HG03103 (cell line): ENCODE data around the gene DNAH17.

ENCODE experiments used
- ATAC-seq: cut with Tn5 transposase; IDR thresholded peaks from one replicate; pipeline ENCODE4 v1.9.1; 2021; ENCODE audit warnings: low read depth; ENCODE audit not compliant: unreplicated experiment

DNAH17 gene

DNA sequence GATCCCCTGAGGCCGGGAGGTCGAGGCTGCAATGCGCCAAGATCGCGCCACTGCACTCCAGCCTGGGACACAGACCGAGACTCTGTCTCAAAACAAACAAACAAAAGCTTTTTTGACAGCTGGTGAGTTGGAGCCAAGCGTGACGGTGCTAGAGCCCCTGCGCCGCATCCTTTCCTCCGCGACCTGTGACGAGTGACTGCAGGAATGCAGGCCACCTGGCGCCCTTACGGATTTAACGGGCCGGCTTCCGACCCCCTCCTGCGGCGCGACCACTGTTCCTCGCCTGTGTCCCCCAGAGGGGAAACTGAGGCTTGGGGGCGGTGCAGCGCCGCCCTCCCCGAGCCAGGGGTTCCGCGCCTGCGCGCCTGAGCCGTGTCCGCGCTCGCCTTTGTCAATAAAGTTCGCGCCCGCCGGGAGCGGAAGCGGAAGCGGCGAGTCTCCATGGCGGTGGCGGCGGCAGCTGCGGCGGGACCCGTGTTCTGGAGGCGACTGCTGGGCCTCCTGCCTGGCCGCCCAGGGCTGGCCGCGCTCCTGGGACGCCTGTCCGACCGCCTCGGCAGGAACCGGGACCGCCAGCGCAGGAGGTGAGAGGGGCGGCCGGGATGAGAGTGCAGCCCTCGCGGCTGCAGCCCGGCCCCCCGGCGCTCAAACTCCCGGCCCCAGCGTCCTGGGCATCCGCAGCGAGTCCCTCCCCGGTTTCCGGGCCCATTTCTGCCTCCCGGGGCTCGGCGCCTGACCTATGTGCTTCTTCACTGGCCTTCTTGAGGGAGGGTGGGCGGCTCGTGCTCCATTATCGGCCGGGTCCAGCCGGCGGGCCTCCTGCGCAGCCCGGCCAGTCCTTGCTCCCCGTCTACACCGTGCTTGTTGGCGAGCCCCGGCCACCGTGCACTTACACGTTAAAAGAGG lies 198.7 kb downstream of the DNAH17 start, which contains the start of gene PGS1:
Gene PGS1 (plus strand): TSS at position 425 of the 906 bp plus-strand sequence. CDS start 17 bp downstream, at position 442.
- no peak for ATAC-seq

- ATAC-seq: no peak
These were observed 199.4 kb downstream of the DNAH17 start for GRCh38 chr17:78377858-78378224.

DNA sequence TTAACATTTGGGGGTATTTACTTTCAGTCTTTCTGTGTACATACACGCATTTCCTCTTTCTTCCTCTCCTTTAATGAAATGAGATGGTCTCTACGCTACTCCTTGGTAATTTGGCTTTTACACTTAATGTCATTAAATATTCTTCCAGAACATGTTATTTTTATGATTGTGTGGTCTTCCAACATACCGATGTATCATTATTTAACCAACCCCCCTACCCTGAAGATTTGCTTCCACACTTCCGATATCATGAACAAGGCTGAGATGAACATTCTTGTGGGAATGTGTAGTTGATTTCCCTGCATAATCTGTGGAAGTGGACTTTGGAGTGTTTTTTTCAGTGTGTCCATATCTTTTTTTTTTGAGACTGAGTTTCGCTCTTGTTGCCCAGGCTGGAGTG lies 201.0 kb downstream of the DNAH17 start:
- ATAC-seq: no peak

- no peak for ATAC-seq
These were observed 201.6 kb downstream of the DNAH17 start for GRCh38 chr17:78375401-78376151.

DNA sequence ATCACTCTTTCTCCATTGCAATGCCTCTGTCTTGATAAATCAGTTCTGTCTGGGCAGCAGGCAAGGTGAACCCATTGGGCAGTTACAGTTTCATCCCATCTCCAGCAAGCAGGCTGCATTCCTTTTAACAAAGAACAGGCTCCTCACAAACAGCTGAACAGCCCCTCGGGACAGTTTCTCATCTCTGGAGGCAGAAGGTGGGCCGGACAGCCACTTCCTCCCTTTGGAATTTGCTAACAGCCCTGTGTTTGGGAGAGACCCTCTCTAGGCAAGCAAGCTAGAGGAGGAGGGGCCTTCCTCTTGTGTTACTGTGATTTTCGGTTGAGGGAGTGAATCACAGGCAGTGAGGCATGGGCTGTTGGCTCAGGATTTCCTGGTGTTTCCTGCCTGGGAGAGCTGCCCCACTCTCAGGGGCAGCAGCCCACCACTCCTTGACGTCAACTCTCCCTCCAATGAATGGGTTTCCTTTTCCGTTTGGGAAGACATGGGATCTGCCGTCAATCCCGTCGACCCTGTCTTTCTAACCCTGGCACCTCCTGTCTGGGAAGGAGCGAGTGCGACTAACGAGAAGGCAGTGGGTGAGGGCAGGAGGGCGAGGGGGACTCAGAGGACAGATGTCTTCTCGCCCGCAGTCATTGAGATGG lies 202.4 kb downstream of the DNAH17 start:
- ATAC-seq: no peak

DNA sequence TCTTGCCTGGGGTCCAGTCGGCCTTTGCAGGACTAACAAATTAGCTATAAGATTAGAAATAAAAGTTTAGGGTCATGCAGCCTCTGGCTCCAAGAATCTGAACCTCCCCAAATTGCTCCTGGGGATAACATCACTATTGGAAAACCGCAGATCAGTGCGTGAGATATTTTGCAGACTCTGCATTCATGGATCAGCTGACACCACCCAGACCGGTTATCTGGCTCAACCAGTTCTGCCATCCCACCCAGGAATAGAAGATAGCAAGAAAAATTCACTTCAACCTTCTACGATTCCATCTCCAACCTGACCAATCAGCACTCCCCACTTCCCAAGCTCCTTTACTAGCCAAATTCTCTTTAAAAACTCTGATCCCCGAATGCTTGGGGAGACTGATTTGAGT lies 203.0 kb downstream of the DNAH17 start:
- no peak for ATAC-seq
